WTC11 (cell line): ENCODE results near the gene OR52W1.

Source experiments
- CREB1 ChIP-seq: sonication (generic); formaldehyde crosslinking; IDR thresholded peaks from 2 replicates; pipeline ENCODE4 v1.8.0; 2023; ENCODE audit warnings: mild to moderate bottlenecking, missing genetic modification reagents
- FOXP1 ChIP-seq: sonication (generic); formaldehyde crosslinking; IDR thresholded peaks from 2 replicates; pipeline ENCODE4 v1.8.0; 2022; ENCODE audit warnings: missing genetic modification reagents, mild to moderate bottlenecking, moderate library complexity, borderline replicate concordance
- NR2C2 ChIP-seq: sonication (generic); formaldehyde crosslinking; IDR thresholded peaks from 2 replicates; pipeline ENCODE4 v1.8.0; 2022; ENCODE audit warnings: mild to moderate bottlenecking, missing genetic modification reagents
- TF ChIP-seq, protein P1 (sequence below): fragments of 200-600 bp; IDR thresholded peaks from 2 replicates; pipeline ENCODE4 v1.8.0; 2022; ENCODE audit warnings: antibody characterized with exemption

DNA sequence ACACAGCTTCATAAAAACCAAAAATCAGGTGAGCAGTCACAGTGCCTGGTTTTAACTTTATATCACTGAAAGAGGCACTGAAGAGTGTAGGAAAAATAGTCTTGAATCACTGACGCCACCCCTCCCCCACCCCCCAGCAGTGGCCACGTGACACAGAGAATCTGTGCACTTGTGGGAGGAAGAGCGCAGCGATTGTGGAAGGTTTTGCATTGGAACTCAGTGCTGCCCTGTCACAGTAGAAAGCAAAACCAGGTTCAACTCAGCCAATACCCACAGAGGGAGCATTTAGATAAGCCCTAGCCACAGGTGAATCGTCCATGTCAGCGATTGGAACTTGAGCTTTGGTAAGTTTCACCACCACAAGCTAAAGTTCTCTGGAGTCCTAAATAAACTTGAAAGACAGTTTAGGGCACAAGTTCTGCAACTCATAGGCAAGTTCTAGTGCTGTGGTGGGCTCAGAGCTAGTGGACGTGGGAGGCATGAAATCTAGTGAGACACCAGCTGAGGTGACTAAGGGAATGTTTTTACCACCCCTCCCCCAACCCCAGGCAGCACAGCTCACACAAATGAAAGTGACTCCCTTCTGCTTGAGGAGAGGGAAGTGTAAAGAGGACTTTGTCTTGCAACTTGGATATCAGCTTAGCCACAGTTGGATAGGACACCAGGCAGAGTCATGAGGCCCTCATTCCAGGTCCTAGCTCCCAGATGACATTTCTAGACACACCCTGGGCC is 42.2 kb upstream of the OR52W1 start:
- TF ChIP-seq, protein P1, sequence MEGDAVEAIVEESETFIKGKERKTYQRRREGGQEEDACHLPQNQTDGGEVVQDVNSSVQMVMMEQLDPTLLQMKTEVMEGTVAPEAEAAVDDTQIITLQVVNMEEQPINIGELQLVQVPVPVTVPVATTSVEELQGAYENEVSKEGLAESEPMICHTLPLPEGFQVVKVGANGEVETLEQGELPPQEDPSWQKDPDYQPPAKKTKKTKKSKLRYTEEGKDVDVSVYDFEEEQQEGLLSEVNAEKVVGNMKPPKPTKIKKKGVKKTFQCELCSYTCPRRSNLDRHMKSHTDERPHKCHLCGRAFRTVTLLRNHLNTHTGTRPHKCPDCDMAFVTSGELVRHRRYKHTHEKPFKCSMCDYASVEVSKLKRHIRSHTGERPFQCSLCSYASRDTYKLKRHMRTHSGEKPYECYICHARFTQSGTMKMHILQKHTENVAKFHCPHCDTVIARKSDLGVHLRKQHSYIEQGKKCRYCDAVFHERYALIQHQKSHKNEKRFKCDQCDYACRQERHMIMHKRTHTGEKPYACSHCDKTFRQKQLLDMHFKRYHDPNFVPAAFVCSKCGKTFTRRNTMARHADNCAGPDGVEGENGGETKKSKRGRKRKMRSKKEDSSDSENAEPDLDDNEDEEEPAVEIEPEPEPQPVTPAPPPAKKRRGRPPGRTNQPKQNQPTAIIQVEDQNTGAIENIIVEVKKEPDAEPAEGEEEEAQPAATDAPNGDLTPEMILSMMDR = no peak
- TF ChIP-seq FOXP1 (no peak), CREB1 (CRISPR knock-in tag) (no peak), NR2C2 (CRISPR knock-in tag) (no peak)
